K562 (cell line): Measurements from ENCODE around the gene LRP1. TPM values are rescaled to one million over a fixed set of nuclear protein-coding genes. Genes with fewer than 3 reads are reported as not detected.

ENCODE experiments used
- ATAC-seq: fragments of 200-7000 bp; cut with Tn5 transposase; 3 replicates; pipeline ENCODE4 v1.9.1; 2020; ENCODE audit warnings: moderate library complexity
- BruUV-seq: library from RNA; stranded (reverse); fragments of 400-500 nt; replicated peaks from 2 replicates; lab custom pipeline; 2021; lab: Mats Ljungman, UMichigan
- CTCF ChIA-PET: fragments of 300-600 bp; formaldehyde crosslinking; extraction: SDS; loops from one replicate; lab custom pipeline; 2021; ENCODE audit warnings: low intra/inter-chr PET ratio; lab: Yijun Ruan, JAX
- POLR2A ChIA-PET: fragments of 300-600, 350-650 bp; sonication (Branson Sonifier 250); formaldehyde crosslinking; extraction: SDS; loops from one replicate; lab custom pipeline; 2021; ENCODE audit warnings: antibody characterized with exemption, inconsistent platforms; lab: Yijun Ruan, JAX
- DNase-seq, 4 experiments: peaks; one replicate each; pipeline versions ENCODE4 v3.0.0 to v3.0.0-alpha.2; 2011 to 2018; ENCODE audit warnings: low spot score in 3 of 4, mixed read lengths in 3 of 4; ENCODE audit errors: extremely low read depth in 1 of 4
- FAIRE-seq: peaks from 2 replicates; lab custom pipeline; 2011; peaks lifted over from hg19 to GRCh38; lab: Jason Lieb, UNC
- H2AFZ ChIP-seq: 2 replicates; pipeline ENCODE4 v1.6.0; 2011; ENCODE audit warnings: low read depth, low read length, control low read depth, inconsistent platforms
- H3K27ac ChIP-seq: fragments of 200-600 bp; 3 replicates; pipeline ENCODE4 v1.8.0; 2011; ENCODE audit warnings: low read depth, mild to moderate bottlenecking, control low read depth, inconsistent platforms, low read length, moderate library complexity, mixed read lengths; ENCODE audit errors: extremely low read depth
- H3K27me3 ChIP-seq, 2 experiments: fragments of 300-600 bp in 1 of 2; 2 replicates in 1 of 2; 3 replicates in 1 of 2; pipeline versions ENCODE4 v1.6.0 to v1.8.0; 2011; ENCODE audit warnings: inconsistent platforms in 2 of 2, low read length in 2 of 2, mild to moderate bottlenecking in 1 of 2, mixed read lengths in 1 of 2, moderate library complexity in 1 of 2; ENCODE audit not compliant: control insufficient read depth in 2 of 2, insufficient read depth in 2 of 2
- H3K36me3 ChIP-seq: fragments of 300-600 bp; 3 replicates; pipeline ENCODE4 v1.8.0; 2011; ENCODE audit warnings: mild to moderate bottlenecking, low read length, inconsistent platforms; ENCODE audit not compliant: control insufficient read depth, insufficient read depth
- H3K4me1 ChIP-seq, 2 experiments: fragments of 200-600 bp in 1 of 2; replicated peaks in 1 of 2; 2 replicates in 1 of 2; 3 replicates in 1 of 2; pipeline versions ENCODE4 v1.5.1 to v1.8.0; 2011; ENCODE audit warnings: inconsistent platforms in 2 of 2, low read length in 2 of 2, mild to moderate bottlenecking in 1 of 2, mixed read lengths in 1 of 2, moderate library complexity in 1 of 2; ENCODE audit not compliant: control insufficient read depth in 2 of 2, insufficient read depth in 2 of 2
- H3K4me2 ChIP-seq: 2 replicates; pipeline ENCODE4 v1.6.1; 2011; ENCODE audit warnings: low read length, control low read depth, inconsistent platforms, mixed read lengths; ENCODE audit not compliant: insufficient read depth
- H3K4me3 ChIP-seq: fragments of 200-600 bp; sonication (generic), shearing (Covaris generic); 2 replicates; pipeline ENCODE4 v1.5.1; 2016; ENCODE audit warnings: control low read depth, inconsistent platforms
- H3K79me2 ChIP-seq: fragments of 200-600 bp; 3 replicates; pipeline ENCODE4 v1.8.0; 2011; ENCODE audit warnings: low read length, inconsistent platforms; ENCODE audit not compliant: control insufficient read depth, insufficient read depth
- H3K9ac ChIP-seq, 2 experiments: 2 replicates each; pipeline versions ENCODE4 v1.6.0 to v1.6.1; 2011; ENCODE audit warnings: low read depth in 2 of 2, low read length in 2 of 2, control low read depth in 1 of 2, inconsistent platforms in 1 of 2, mild to moderate bottlenecking in 1 of 2, mixed read lengths in 1 of 2; ENCODE audit not compliant: insufficient read depth in 1 of 2
- H3K9me1 ChIP-seq: one replicate; pipeline ENCODE4 v1.6.0; 2011; ENCODE audit warnings: inconsistent platforms, mild to moderate bottlenecking, low read length, moderate library complexity; ENCODE audit not compliant: control insufficient read depth, insufficient read depth
- H3K9me3 ChIP-seq: replicated peaks from 2 replicates; pipeline ENCODE4 v1.5.1; 2011; ENCODE audit warnings: low read depth, low read length, inconsistent platforms; ENCODE audit not compliant: control insufficient read depth, insufficient read depth
- H4K20me1 ChIP-seq: replicated peaks from 2 replicates; pipeline ENCODE4 v1.6.1; 2011; ENCODE audit warnings: low read length, inconsistent platforms, mixed read lengths; ENCODE audit not compliant: control insufficient read depth, insufficient read depth
- ARID3A ChIP-seq: IDR thresholded peaks from 2 replicates; pipeline ENCODE4 v1.6.1; 2012; ENCODE audit warnings: low read depth, low read length, improper control_type of control experiment, borderline replicate concordance
- CBX5 ChIP-seq: IDR thresholded peaks from 2 replicates; pipeline ENCODE4 v1.6.1; 2014; ENCODE audit warnings: low read depth, borderline replicate concordance
- ETV1 ChIP-seq: fragments of 450-650 bp; conservative IDR thresholded peaks from 2 replicates; pipeline ENCODE4 v1.6.1; 2016; ENCODE audit warnings: missing genetic modification characterization, control low read depth, low read depth, missing compliant biosample characterization
- FIP1L1 ChIP-seq: fragments of 200-400 bp; formaldehyde crosslinking; IDR thresholded peaks from 2 replicates; pipeline ENCODE4 v1.6.1; 2018; ENCODE audit warnings: mild to moderate bottlenecking, low read depth, low read length; ENCODE audit not compliant: poor library complexity, severe bottlenecking
- KLF6 ChIP-seq: fragments of 250-450 bp; sonication (Bioruptor Pico); IDR thresholded peaks from 2 replicates; pipeline ENCODE4 v1.4.0; 2020; ENCODE audit warnings: mild to moderate bottlenecking, moderate library complexity, borderline replicate concordance
- SNRNP70 ChIP-seq: fragments of 200-400 bp; formaldehyde crosslinking; optimal IDR thresholded peaks from 2 replicates; pipeline ENCODE3; 2017; ENCODE audit warnings: low read depth, low read length
- STAT5A ChIP-seq: IDR thresholded peaks from 2 replicates; pipeline ENCODE4 v1.6.1; 2012; ENCODE audit warnings: low read length, inconsistent platforms, borderline replicate concordance
- TGIF2 ChIP-seq: sonication (generic); formaldehyde crosslinking; IDR thresholded peaks from 2 replicates; pipeline ENCODE4 v1.8.1; 2022; ENCODE audit warnings: mild to moderate bottlenecking, missing genetic modification reagents, moderate library complexity
- TOE1 ChIP-seq, 2 experiments: fragments of 450-650 bp in 1 of 2; sonication (generic) in 1 of 2; formaldehyde crosslinking in 1 of 2; IDR thresholded peaks; 2 replicates each; pipeline versions ENCODE4 v1.7.1 to v1.8.0; 2016 to 2022; ENCODE audit warnings: borderline replicate concordance in 2 of 2, mild to moderate bottlenecking in 2 of 2, antibody characterized with exemption in 1 of 2, inconsistent platforms in 1 of 2, low read depth in 1 of 2, missing genetic modification reagents in 1 of 2, moderate library complexity in 1 of 2
- ZNF140 ChIP-seq: fragments of 250-450 bp; sonication (Bioruptor Pico); IDR thresholded peaks from 2 replicates; pipeline ENCODE4 v1.8.0; 2021; ENCODE audit warnings: moderate library complexity, mild to moderate bottlenecking, inconsistent platforms
- ZNF589 ChIP-seq: fragments of 200-800 bp; sonication (Bioruptor generic); IDR thresholded peaks from 2 replicates; pipeline ENCODE4 v1.6.1; 2016; ENCODE audit warnings: low read depth, missing genetic modification characterization, missing compliant biosample characterization
- ZNF75A ChIP-seq: fragments of 450-650 bp; formaldehyde crosslinking; IDR thresholded peaks from 2 replicates; pipeline ENCODE4 v1.4.0; 2020; ENCODE audit warnings: mild to moderate bottlenecking
- WGBS: fragments of 100-300 bp; shearing (Covaris generic); methylation state at CpG from one replicate; pipeline ENCODE4 v1.1.6; 2016; ENCODE audit warnings: low coverage, mixed read lengths; ENCODE audit not compliant: insufficient coverage; ENCODE audit errors: missing lambda C conversion rate; 5-methylcytosine and 5-hydroxymethylcytosine counted together
- in situ Hi-C: fragments of 300-500 bp; cut with MboI; formaldehyde crosslinking; loops from 4 replicates; pipeline ENCODE4 v1.15.0; 2018; ENCODE audit warnings: inconsistent platforms, mixed read lengths
- intact Hi-C: fragments of 100-400 bp; cut with micrococcal nuclease; formaldehyde crosslinking; loops from 2 replicates; pipeline ENCODE4 v1.14.2; 2022
- polyA plus RNA-seq, 8 experiments: library from polyadenylated mRNA; depleted of rRNA in 4 of 8; stranded (reverse) in 5 of 8; unstranded in 3 of 8; fragments of >200 nt; fragmentation: Nextera tagmentation in 2 of 8; fragmentation: Illumina TruSeq in 1 of 8; extraction: Ambion mirVana in 2 of 8; extraction: Trizol in 1 of 8; gene quantifications; 2 replicates each; pipeline versions ENCODE4 v1.2.1 to v1.2.3, GENCODE V29; 2011 to 2014; ENCODE audit warnings: inconsistent platforms in 1 of 8, missing spikeins in 1 of 8
- total RNA-seq, 7 experiments: library from RNA; depleted of rRNA in 6 of 7; stranded (reverse); fragments of >200 nt in 6 of 7; fragmentation: Illumina TruSeq in 2 of 7; extraction: Trizol in 2 of 7; gene quantifications; 2 replicates each; pipeline versions ENCODE4 v1.2.1 to v1.2.3, GENCODE V29; 2011 to 2021; ENCODE audit warnings: low replicate concordance in 1 of 7
- TF ChIP-seq, protein P1 (sequence below): sonication (generic); formaldehyde crosslinking; IDR thresholded peaks from 2 replicates; pipeline ENCODE4 v1.8.0; 2022; ENCODE audit warnings: mild to moderate bottlenecking, missing genetic modification reagents

Gene LRP1
- total and polyA plus RNA-seq, 9 of the 15 experiments (the other 6 are each of a cell fraction or from before 2014, with no cell fraction given): 0.04 to 0.64 (median 0.19) TPM; not detected in 2

GRCh38 chr12:57110104-57111030 lies 17.9 kb upstream of the LRP1 start:
- Histone ChIP-seq H3K4me3 (peak overlapping the region; percentile 48), H3K9me3 (no peaks in the 10 kb centered on the region), H3K79me2 (peaks cover 12% of the 10 kb centered on the region; the same call in 2 of the 3 replicates), H3K9ac (peak overlapping the region; percentile 81 to 92), H3K9me1 (no peaks in the 10 kb centered on the region), H3K36me3 (peaks cover 18% of the 10 kb centered on the region; the same call in 2 of the 3 replicates), H2AFZ (peak overlapping the region; percentile 93), H3K27me3 (no peaks in the 10 kb centered on the region), H4K20me1 (no peaks in the 10 kb centered on the region), H3K4me1 (peaks cover 22 to 37% of the 10 kb centered on the region in 2 experiments; a peak in 4 of 5 replicates), H3K27ac (peak overlapping the region; percentile 91), H3K4me2 (peak overlapping the region; percentile 97)
- TSS peak; percentile 86 for BruUV-seq
- ChIA-PET CTCF (interaction anchor here (0.6 to 3.4 kb wide), 2 partner anchors 40 to 89 kb away, joined by 4 to 73 read pairs; no protein-coding TSS in a partner anchor), POLR2A (interaction anchor here (0.6 to 2.5 kb wide), 14 partner anchors 9 to 385 kb away, joined by 3 to 32 read pairs (median 6); partner anchors contain the start of genes NACA and NEMP1)
- peak; percentile 66 to 84 (median 76) for DNase-seq
- FAIRE-seq: peak; percentile 84
- intact Hi-C loops (loop anchor here (1.0 to 5.0 kb wide), 2 partner anchors 22 to 268 kb away; no protein-coding TSS in a partner anchor), in situ Hi-C loops (loop anchor here (5.0 kb wide), 2 partner anchors 43 to 103 kb away; partner anchors contain the start of gene ZBTB39)
- WGBS: 5% methylated on average over 19 of the region's 28 CpGs
- peak; percentile 62 for ATAC-seq
- TF ChIP-seq ARID3A (no peak), TGIF2 (CRISPR knock-in tag) (no peak), ZNF589 (CRISPR knock-in tag) (no peak), FIP1L1 (no peak), SNRNP70 (no peak), ETV1 (no peak), KLF6 (CRISPR knock-in tag) (no peak), ZNF75A (CRISPR knock-in tag) (no peak), TOE1 (IDR thresholded peaks at IDR 0.05; ENCODE audit: borderline replicate concordance) (no peak), TOE1 (CRISPR knock-in tag; IDR thresholded peaks at IDR 0.05; ENCODE audit: borderline replicate concordance, low read depth) (no peak), STAT5A (no peak), CBX5 (no peak), ZNF140 (no peak)
- TF ChIP-seq, protein P1, sequence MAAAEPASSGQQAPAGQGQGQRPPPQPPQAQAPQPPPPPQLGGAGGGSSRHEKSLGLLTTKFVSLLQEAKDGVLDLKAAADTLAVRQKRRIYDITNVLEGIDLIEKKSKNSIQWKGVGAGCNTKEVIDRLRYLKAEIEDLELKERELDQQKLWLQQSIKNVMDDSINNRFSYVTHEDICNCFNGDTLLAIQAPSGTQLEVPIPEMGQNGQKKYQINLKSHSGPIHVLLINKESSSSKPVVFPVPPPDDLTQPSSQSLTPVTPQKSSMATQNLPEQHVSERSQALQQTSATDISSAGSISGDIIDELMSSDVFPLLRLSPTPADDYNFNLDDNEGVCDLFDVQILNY (CRISPR knock-in tag): no peak
